ENCODE data around the gene NHS. TPM values are rescaled to one million over a fixed set of nuclear protein-coding genes. Genes with fewer than 3 reads are reported as not detected.

The NHS gene
- total and polyA plus RNA-seq, 2 experiments from 2014 or later, result 0.72 to 0.89 TPM

DNA sequence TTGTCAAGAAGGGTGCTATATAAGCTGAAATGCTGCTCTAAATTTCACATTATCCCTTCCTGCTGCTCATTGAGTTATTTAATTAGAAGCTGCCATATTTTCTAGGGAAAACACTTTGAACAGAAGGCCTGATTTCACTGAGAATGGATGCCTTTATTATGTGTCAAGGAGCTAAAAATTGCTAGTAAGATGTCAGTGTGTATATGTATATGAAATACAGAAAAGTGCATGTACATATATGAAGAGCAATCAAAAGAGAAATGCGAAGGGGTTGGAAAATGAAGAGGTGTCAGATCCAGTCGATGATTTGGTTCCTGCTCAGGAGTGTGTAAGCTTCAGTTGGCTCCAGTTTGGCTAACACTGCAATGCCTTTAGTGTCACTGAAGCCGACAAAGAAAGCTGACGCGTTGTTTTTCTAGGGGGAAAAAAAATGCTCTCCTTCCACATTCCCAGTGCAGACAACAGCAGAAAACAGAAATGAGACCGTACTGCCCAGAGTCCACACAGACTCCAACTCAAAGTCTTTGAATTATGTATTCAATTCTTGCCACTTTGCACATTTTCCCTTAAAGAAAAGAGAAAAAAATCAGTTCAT lies 154.2 kb downstream of the NHS start:
- no peaks in the 10 kb centered on the region for H3K27me3 ChIP-seq
- H3K9me3 ChIP-seq (ENCODE audit: low read depth), result no peaks in the 10 kb centered on the region
- H3K27ac ChIP-seq, result no peak overlapping the region
- no peak for DNase-seq (ENCODE audit: low read depth in 1 of 2, low spot score in 1 of 2)
- peaks cover 9% of the 10 kb centered on the region for H3K4me1 ChIP-seq (ENCODE audit: low read depth)
- TF ChIP-seq, protein P1, sequence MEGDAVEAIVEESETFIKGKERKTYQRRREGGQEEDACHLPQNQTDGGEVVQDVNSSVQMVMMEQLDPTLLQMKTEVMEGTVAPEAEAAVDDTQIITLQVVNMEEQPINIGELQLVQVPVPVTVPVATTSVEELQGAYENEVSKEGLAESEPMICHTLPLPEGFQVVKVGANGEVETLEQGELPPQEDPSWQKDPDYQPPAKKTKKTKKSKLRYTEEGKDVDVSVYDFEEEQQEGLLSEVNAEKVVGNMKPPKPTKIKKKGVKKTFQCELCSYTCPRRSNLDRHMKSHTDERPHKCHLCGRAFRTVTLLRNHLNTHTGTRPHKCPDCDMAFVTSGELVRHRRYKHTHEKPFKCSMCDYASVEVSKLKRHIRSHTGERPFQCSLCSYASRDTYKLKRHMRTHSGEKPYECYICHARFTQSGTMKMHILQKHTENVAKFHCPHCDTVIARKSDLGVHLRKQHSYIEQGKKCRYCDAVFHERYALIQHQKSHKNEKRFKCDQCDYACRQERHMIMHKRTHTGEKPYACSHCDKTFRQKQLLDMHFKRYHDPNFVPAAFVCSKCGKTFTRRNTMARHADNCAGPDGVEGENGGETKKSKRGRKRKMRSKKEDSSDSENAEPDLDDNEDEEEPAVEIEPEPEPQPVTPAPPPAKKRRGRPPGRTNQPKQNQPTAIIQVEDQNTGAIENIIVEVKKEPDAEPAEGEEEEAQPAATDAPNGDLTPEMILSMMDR (IDR thresholded peaks at IDR 0.05; ENCODE audit: low read depth, low read length), result no peak
- no peaks in the 10 kb centered on the region for H3K36me3 ChIP-seq
- no peak overlapping the region for H3K4me3 ChIP-seq

DNA sequence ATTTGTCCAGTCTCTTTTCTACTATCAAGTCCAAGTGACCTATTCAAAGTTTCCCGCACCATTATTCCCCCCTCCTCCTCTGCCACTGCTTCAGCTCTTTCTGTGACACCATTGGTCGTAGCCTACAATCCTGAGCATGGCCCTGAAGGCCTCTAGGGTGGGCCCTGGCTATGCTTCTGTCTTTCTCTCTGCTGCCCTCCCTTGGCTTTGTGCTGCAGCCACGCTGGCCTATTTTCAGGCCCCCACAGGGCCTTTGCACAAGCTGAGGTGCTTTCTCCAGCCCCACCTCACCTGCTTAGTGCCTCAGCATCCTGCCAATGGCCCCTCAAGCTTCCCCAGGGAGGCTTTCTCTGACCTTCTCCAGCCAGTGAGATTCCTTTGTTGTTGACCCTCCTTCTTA lies 156.5 kb downstream of the NHS start:
- H3K4me3 ChIP-seq, result no peak overlapping the region
- peaks cover 9% of the 10 kb centered on the region for H3K4me1 ChIP-seq (ENCODE audit: low read depth)
- H3K27me3 ChIP-seq, result no peaks in the 10 kb centered on the region
- no peak overlapping the region for H3K27ac ChIP-seq
- H3K9me3 ChIP-seq (ENCODE audit: low read depth), result no peaks in the 10 kb centered on the region
- no peaks in the 10 kb centered on the region for H3K36me3 ChIP-seq
- TF ChIP-seq, protein P1 (IDR thresholded peaks at IDR 0.05; ENCODE audit: low read depth, low read length), result no peak
- no peak for DNase-seq (ENCODE audit: low read depth in 1 of 2, low spot score in 1 of 2)

DNA sequence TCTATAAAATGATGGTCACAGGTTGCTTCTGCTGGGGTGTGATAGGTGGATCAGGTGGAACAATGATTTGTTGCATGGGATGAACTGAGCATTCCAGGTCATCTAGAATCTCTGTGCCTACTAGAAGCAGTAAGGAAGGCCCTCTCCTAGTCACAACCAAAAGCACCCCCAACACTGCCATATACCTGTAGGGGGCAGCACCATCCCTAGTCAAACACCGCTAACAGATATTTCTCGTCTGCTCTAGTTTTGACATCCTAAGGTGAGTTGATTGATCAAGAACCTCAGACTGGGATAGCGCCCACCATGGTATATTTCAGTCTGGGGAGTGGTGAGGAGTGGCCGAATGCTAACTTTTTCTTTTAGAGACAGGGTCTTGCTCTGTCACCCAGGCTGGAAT lies 160.2 kb downstream of the NHS start:
- H3K9me3 ChIP-seq (ENCODE audit: low read depth), result no peaks in the 10 kb centered on the region
- peak; percentile 36 to 47 for DNase-seq (ENCODE audit: low read depth in 1 of 2, low spot score in 1 of 2)
- no peaks in the 10 kb centered on the region for H3K27me3 ChIP-seq
- peaks cover 9% of the 10 kb centered on the region for H3K4me1 ChIP-seq (ENCODE audit: low read depth)
- no peaks in the 10 kb centered on the region for H3K36me3 ChIP-seq
- no peak overlapping the region for H3K4me3 ChIP-seq
- no peak overlapping the region for H3K27ac ChIP-seq
- TF ChIP-seq, protein P1 (IDR thresholded peaks at IDR 0.05; ENCODE audit: low read depth, low read length), result peak; percentile 52

DNA sequence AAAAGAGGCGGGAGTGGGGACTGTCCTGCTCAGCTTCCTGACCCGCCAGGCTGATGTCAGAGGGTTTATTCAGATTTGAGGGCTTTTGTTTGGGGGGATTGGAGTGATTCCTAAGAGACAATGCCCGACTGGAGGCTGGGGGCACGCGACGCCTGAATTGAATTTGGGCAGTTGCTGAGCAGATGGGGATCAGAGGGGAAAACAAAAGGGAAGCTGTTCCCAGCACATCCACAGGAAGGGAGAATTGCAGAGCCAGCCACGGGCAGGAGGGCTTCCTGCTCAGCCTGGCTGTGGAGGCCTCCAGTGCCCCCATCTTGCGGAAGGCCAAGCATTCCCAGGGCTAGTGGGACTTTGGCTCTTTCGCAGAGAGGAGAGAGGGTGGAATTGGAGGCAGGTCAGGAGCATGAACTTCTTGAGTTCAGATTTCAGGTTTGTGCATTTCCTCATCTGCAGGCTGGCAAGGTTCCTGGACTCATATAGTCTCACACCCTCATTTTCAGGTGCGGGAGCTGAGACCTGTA lies 162.8 kb downstream of the NHS start:
- DNase-seq (ENCODE audit: low read depth in 1 of 2, low spot score in 1 of 2), result no peak
- H3K9me3 ChIP-seq (ENCODE audit: low read depth), result no peaks in the 10 kb centered on the region
- H3K36me3 ChIP-seq, result no peaks in the 10 kb centered on the region
- no peak overlapping the region for H3K4me3 ChIP-seq
- no peaks in the 10 kb centered on the region for H3K27me3 ChIP-seq
- peak overlapping the region; percentile 16 for H3K27ac ChIP-seq
- peaks cover 9% of the 10 kb centered on the region for H3K4me1 ChIP-seq (ENCODE audit: low read depth)
- TF ChIP-seq, protein P1 (IDR thresholded peaks at IDR 0.05; ENCODE audit: low read depth, low read length), result no peak

DNA sequence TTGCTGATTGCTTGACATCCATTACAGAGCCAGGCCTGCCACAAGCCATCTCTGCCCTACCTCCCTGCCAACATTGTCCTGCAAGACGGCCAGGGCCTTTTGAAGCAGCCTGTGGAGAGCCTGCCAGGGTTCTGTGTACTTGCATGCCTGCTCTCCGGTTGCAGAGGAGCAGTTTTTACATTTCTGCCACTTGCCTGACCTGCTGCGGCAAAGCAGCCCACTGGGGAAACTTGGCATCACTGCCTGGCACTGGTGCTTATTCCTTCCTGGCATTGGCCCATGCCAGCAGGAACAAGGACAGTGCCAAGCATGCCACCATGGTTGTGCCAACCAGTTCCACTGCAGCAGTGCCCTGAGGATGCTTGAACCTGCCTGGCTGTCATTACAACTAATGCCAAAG lies 167.1 kb downstream of the NHS start:
- H3K4me1 ChIP-seq (ENCODE audit: low read depth), result peaks cover 8% of the 10 kb centered on the region
- no peaks in the 10 kb centered on the region for H3K36me3 ChIP-seq
- H3K27me3 ChIP-seq, result no peaks in the 10 kb centered on the region
- no peak for DNase-seq (ENCODE audit: low read depth in 1 of 2, low spot score in 1 of 2)
- H3K4me3 ChIP-seq, result no peak overlapping the region
- TF ChIP-seq, protein P1 (IDR thresholded peaks at IDR 0.05; ENCODE audit: low read depth, low read length), result no peak
- H3K27ac ChIP-seq, result no peak overlapping the region
- no peaks in the 10 kb centered on the region for H3K9me3 ChIP-seq (ENCODE audit: low read depth)
